ENCODE measurements around the gene MAGEA10. TPM values are rescaled to one million over a fixed set of nuclear protein-coding genes. Genes with fewer than 3 reads are reported as not detected.

Gene MAGEA10
- total and polyA plus RNA-seq, 9 of the 15 experiments (the other 6 are each of a cell fraction or from before 2014, with no cell fraction given), result 0.06 to 0.45 (median 0.15) TPM; not detected in 4

GRCh38 chrX:152177052-152177451 is 38.7 kb upstream of the MAGEA10 start (continued):
- no peak for TF ChIP-seq OTX1 (CRISPR knock-in tag; IDR thresholded peaks at IDR 0.05)
- no peak for TF ChIP-seq FOXJ3 (CRISPR knock-in tag; IDR thresholded peaks at IDR 0.05)
- no peak for TF ChIP-seq HOXB6 (CRISPR knock-in tag; IDR thresholded peaks at IDR 0.05; ENCODE audit: borderline replicate concordance)
- TF ChIP-seq SOX6 (IDR thresholded peaks at IDR 0.05), result peak; percentile 86
- TF ChIP-seq MEF2A (IDR thresholded peaks at IDR 0.05; ENCODE audit: control insufficient read depth, low read depth, low read length), result no peak
- TF ChIP-seq NFE2 (IDR thresholded peaks at IDR 0.05; ENCODE audit: low read depth), result peak; percentile 28; the same call in 1 of the 2 replicates
- TF ChIP-seq MTA2 (IDR thresholded peaks at IDR 0.05; ENCODE audit: low read depth), result peak; percentile 93
- TF ChIP-seq ZFP30 (CRISPR knock-in tag; IDR thresholded peaks at IDR 0.05; ENCODE audit: borderline replicate concordance), result no peak
- peak in 1 of 3 experiments; percentile 51; a peak in 1 of 6 replicates for TF ChIP-seq ZBTB11 (CRISPR knock-in tag; IDR thresholded peaks at IDR 0.05)
- peak; percentile 40 for TF ChIP-seq ZNF592 (IDR thresholded peaks at IDR 0.05)
- peak; percentile 69 for TF ChIP-seq LEF1 (IDR thresholded peaks at IDR 0.05)
- TF ChIP-seq MAFG (tag; conservative IDR thresholded peaks at IDR 0.05), result no peak
- no peak for TF ChIP-seq IRF9 (tag; IDR thresholded peaks at IDR 0.05)
- peak in 1 of 2 experiments; percentile 71; a peak in 1 of 4 replicates for TF ChIP-seq ZNF639 (CRISPR knock-in tag; conservative IDR thresholded peaks at IDR 0.05 in 1 of 2, IDR thresholded peaks at IDR 0.05 in 1 of 2)
- no peak for TF ChIP-seq IRF2 (CRISPR knock-in tag; IDR thresholded peaks at IDR 0.05)
- TF ChIP-seq NEUROD1 (IDR thresholded peaks at IDR 0.05; ENCODE audit: borderline replicate concordance, low read depth, low read length, partially characterized antibody), result peak; percentile 55
- TF ChIP-seq ATF1 (CRISPR knock-in tag; IDR thresholded peaks at IDR 0.05), result no peak
- peak; percentile 79 for TF ChIP-seq ATF1 (tag; IDR thresholded peaks at IDR 0.05)
